IMR-90 (cell line): ENCODE data around the gene PARD3. TPM values are rescaled to one million over a fixed set of nuclear protein-coding genes. Genes with fewer than 3 reads are reported as not detected.
"Not testable (repeated sequence)": the region's sequence is repeated elsewhere in the genome, so short reads cannot be mapped to it uniquely, and the experiment has no call there.

Source experiments
- ATAC-seq: fragments of 200-7000 bp; cut with Tn5 transposase; 2 replicates; pipeline ENCODE4 v1.9.1; 2020; ENCODE audit warnings: low read depth, mild to moderate bottlenecking, moderate library complexity
- BruUV-seq: library from RNA; stranded (reverse); fragments of 400-500 nt; replicated peaks from 2 replicates; lab custom pipeline; 2021; lab: Mats Ljungman, UMichigan
- CTCF ChIA-PET: fragments of 300-600 bp; formaldehyde crosslinking; extraction: SDS; loops from one replicate; lab custom pipeline; 2021; ENCODE audit warnings: antibody characterized with exemption; lab: Yijun Ruan, JAX
- POLR2A ChIA-PET: fragments of 300-600 bp; sonication (Branson Sonifier 250); formaldehyde crosslinking; loops from one replicate; lab custom pipeline; 2022; ENCODE audit warnings: antibody characterized with exemption; ENCODE audit not compliant: unreplicated experiment; lab: Charles Lee
- DNase-seq: peaks from one replicate; pipeline ENCODE4 v3.0.0; 2013
- H2AFZ ChIP-seq: replicated peaks from 2 replicates; pipeline ENCODE3; 2013; ENCODE audit warnings: low read length, mild to moderate bottlenecking; ENCODE audit not compliant: poor library complexity
- H2AK5ac ChIP-seq: 2 replicates; pipeline ENCODE4 v1.6.1; 2013; ENCODE audit warnings: low read depth, low read length, inconsistent platforms
- H2AK9ac ChIP-seq: replicated peaks from 2 replicates; pipeline ENCODE3; 2013; ENCODE audit warnings: mild to moderate bottlenecking, low read depth, low read length, moderate library complexity; ENCODE audit not compliant: poor library complexity
- H2BK120ac ChIP-seq: 2 replicates; pipeline ENCODE4 v1.6.1; 2013; ENCODE audit warnings: low read depth, low read length, inconsistent platforms
- H2BK15ac ChIP-seq: 3 replicates; pipeline ENCODE4 v1.6.1; 2013; ENCODE audit warnings: low read depth, low read length, inconsistent platforms
- H2BK20ac ChIP-seq: 2 replicates; pipeline ENCODE4 v1.6.1; 2013; ENCODE audit warnings: low read depth, mild to moderate bottlenecking, inconsistent platforms, low read length, moderate library complexity
- H2BK5ac ChIP-seq: 2 replicates; pipeline ENCODE4 v1.6.1; 2013; ENCODE audit warnings: mild to moderate bottlenecking, low read depth, low read length, inconsistent platforms; ENCODE audit not compliant: poor library complexity, severe bottlenecking
- H3K14ac ChIP-seq: replicated peaks from 2 replicates; pipeline ENCODE4 v1.6.1; 2013; ENCODE audit warnings: low read depth, low read length, inconsistent platforms
- H3K18ac ChIP-seq: 2 replicates; pipeline ENCODE4 v1.6.1; 2013; ENCODE audit warnings: low read depth, low read length, control low read depth
- H3K23ac ChIP-seq: 2 replicates; pipeline ENCODE4 v1.6.1; 2013; ENCODE audit warnings: low read depth, low read length, inconsistent platforms
- H3K27ac ChIP-seq: 2 replicates; pipeline ENCODE4 v1.5.1; 2013; ENCODE audit warnings: mild to moderate bottlenecking, control low read depth, low read length; ENCODE audit not compliant: insufficient read depth
- H3K27me3 ChIP-seq: 2 replicates; pipeline ENCODE4 v1.6.1; 2013; ENCODE audit warnings: low read length; ENCODE audit not compliant: control insufficient read depth, insufficient read depth
- H3K36me3 ChIP-seq: 2 replicates; pipeline ENCODE4 v1.6.1; 2013; ENCODE audit warnings: low read length, mixed read lengths; ENCODE audit not compliant: control insufficient read depth, insufficient read depth
- H3K4ac ChIP-seq: 2 replicates; pipeline ENCODE4 v1.6.1; 2013; ENCODE audit warnings: low read depth, low read length, inconsistent platforms
- H3K4me1 ChIP-seq: 2 replicates; pipeline ENCODE4 v1.6.1; 2013; ENCODE audit warnings: low read length, mixed read lengths; ENCODE audit not compliant: control insufficient read depth, insufficient read depth
- H3K4me2 ChIP-seq: 2 replicates; pipeline ENCODE4 v1.6.1; 2013; ENCODE audit warnings: low read depth, mild to moderate bottlenecking, control low read depth, low read length, moderate library complexity
- H3K4me3 ChIP-seq: 2 replicates; pipeline ENCODE4 v1.5.1; 2013; ENCODE audit warnings: low read depth, mild to moderate bottlenecking, control low read depth, low read length, moderate library complexity; ENCODE audit not compliant: insufficient read depth
- H3K56ac ChIP-seq: 2 replicates; pipeline ENCODE4 v1.6.1; 2013; ENCODE audit warnings: low read length, inconsistent platforms; ENCODE audit not compliant: insufficient read depth; ENCODE audit errors: extremely low read depth
- H3K79me1 ChIP-seq, 2 experiments: 2 replicates each; pipeline ENCODE4 v1.6.1; 2013; ENCODE audit warnings: low read length in 2 of 2, inconsistent platforms in 1 of 2, low read depth in 1 of 2
- H3K9ac ChIP-seq: 2 replicates; pipeline ENCODE4 v1.6.1; 2013; ENCODE audit warnings: low read depth, low read length, control low read depth
- H3K9me1 ChIP-seq: 2 replicates; pipeline ENCODE4 v1.6.1; 2013; ENCODE audit warnings: low read length, inconsistent platforms; ENCODE audit not compliant: insufficient read depth
- H3K9me3 ChIP-seq: 2 replicates; pipeline ENCODE4 v1.6.1; 2013; ENCODE audit warnings: low read length; ENCODE audit not compliant: control insufficient read depth, insufficient read depth
- H4K20me1 ChIP-seq: 2 replicates; pipeline ENCODE4 v1.6.1; 2013; ENCODE audit warnings: low read length, inconsistent platforms; ENCODE audit not compliant: insufficient read depth
- H4K5ac ChIP-seq: 2 replicates; pipeline ENCODE4 v1.6.1; 2013; ENCODE audit warnings: mild to moderate bottlenecking, low read depth, low read length, control low read depth
- H4K8ac ChIP-seq, 2 experiments: 2 replicates each; pipeline ENCODE4 v1.6.1; 2013; ENCODE audit warnings: low read depth in 2 of 2, low read length in 2 of 2, control low read depth in 1 of 2, inconsistent platforms in 1 of 2
- H4K91ac ChIP-seq: 2 replicates; pipeline ENCODE4 v1.6.1; 2013; ENCODE audit warnings: low read depth, low read length, inconsistent platforms; ENCODE audit not compliant: insufficient read depth
- CHD1 ChIP-seq: IDR thresholded peaks from 2 replicates; pipeline ENCODE4 v1.6.1; 2012; ENCODE audit warnings: low read depth, low read length, improper control_type of control experiment
- ELK1 ChIP-seq: fragments of 150-350 bp; IDR thresholded peaks from 2 replicates; pipeline ENCODE4 v1.6.1; 2016; ENCODE audit warnings: low read depth, mild to moderate bottlenecking, low read length, moderate library complexity, borderline replicate concordance
- FOS ChIP-seq: fragments of 150-350 bp; IDR thresholded peaks from 2 replicates; pipeline ENCODE4 v1.6.1; 2016; ENCODE audit warnings: low read depth, low read length
- MXI1 ChIP-seq: IDR thresholded peaks from 2 replicates; pipeline ENCODE4 v1.6.1; 2012; ENCODE audit warnings: low read depth, mild to moderate bottlenecking, low read length, moderate library complexity, borderline replicate concordance
- RCOR1 ChIP-seq: IDR thresholded peaks from 2 replicates; pipeline ENCODE4 v1.6.1; 2012; ENCODE audit warnings: mild to moderate bottlenecking, low read length, improper control_type of control experiment; ENCODE audit not compliant: insufficient replicate concordance
- SMC3 ChIP-seq: fragments of 150-350 bp; IDR thresholded peaks from 2 replicates; pipeline ENCODE4 v1.6.1; 2016; ENCODE audit warnings: low read depth, mild to moderate bottlenecking, antibody characterized with exemption, low read length, moderate library complexity
- WGBS, 2 experiments: methylation state at CpG; one replicate each; pipeline versions ENCODE4 v1.1.5 to v1.1.7; 2013; ENCODE audit warnings: missing lambda C conversion rate in 2 of 2; ENCODE audit not compliant: insufficient read length in 1 of 2; ENCODE audit errors: extremely low coverage in 2 of 2; 5-methylcytosine and 5-hydroxymethylcytosine counted together
- dilution Hi-C: fragments of 300-500 bp; cut with HindIII; formaldehyde crosslinking; loops from one replicate; pipeline ENCODE4 v1.14.3; 2018; ENCODE audit warnings: low sequenced_read_pairs; ENCODE audit not compliant: unreplicated experiment
- in situ Hi-C: fragments of 300-500 bp; cut with MboI; formaldehyde crosslinking; loops from 3 replicates; pipeline ENCODE4 v1.14.3; 2019; ENCODE audit warnings: low sequenced_read_pairs, inconsistent platforms, mixed read lengths
- intact Hi-C: fragments of 100-400 bp; cut with micrococcal nuclease; formaldehyde crosslinking; loops from 2 replicates; pipeline ENCODE4 v1.10.0; 2022
- polyA plus RNA-seq, 3 experiments: library from polyadenylated mRNA; depleted of rRNA; stranded (reverse); fragments of >200 nt; gene quantifications; 2 replicates each; pipeline ENCODE4 v1.2.3, GENCODE V29; 2012; ENCODE audit warnings: low replicate concordance in 1 of 3
- total RNA-seq: library from RNA; depleted of rRNA; stranded (reverse); fragments of >200 nt; gene quantifications from 2 replicates; pipeline ENCODE4 v1.2.3, GENCODE V29; 2012

The PARD3 gene
- total and polyA plus RNA-seq, 2 of the 4 experiments (the other 2 are of a cell fraction): 14.6 to 37.5 TPM

GRCh38 chr10:34356463-34356862 lies 458.6 kb downstream of the PARD3 start:
- ATAC-seq: no peak
- Histone ChIP-seq H3K4me2 (no peak overlapping the region), H3K56ac (no peak overlapping the region), H3K14ac (no peak overlapping the region), H3K4ac (no peak overlapping the region), H2AFZ (no peak overlapping the region), H2BK15ac (no peak overlapping the region), H2AK9ac (no peak overlapping the region), H3K27me3 (no peaks in the 10 kb centered on the region), H2BK120ac (no peak overlapping the region), H3K79me1 (no peaks in the 10 kb centered on the region), H4K91ac (no peak overlapping the region), H2BK5ac (no peak overlapping the region), H3K9me3 (no peaks in the 10 kb centered on the region), H3K4me3 (no peak overlapping the region), H2AK5ac (no peak overlapping the region), H3K27ac (no peak overlapping the region), H3K36me3 (peaks cover 5% of the 10 kb centered on the region), H4K20me1 (no peaks in the 10 kb centered on the region), H4K8ac (no peak overlapping the region), H3K4me1 (no peaks in the 10 kb centered on the region), H2BK20ac (no peak overlapping the region), H3K23ac (no peak overlapping the region), H4K5ac (no peak overlapping the region), H3K9ac (no peak overlapping the region), H3K18ac (no peak overlapping the region), H3K9me1 (no peaks in the 10 kb centered on the region; the same call in 1 of the 2 replicates)
- dilution Hi-C loops: no loop called here
- ChIA-PET CTCF (interaction anchor here (0.6 to 1.4 kb wide), 3 partner anchors 15 to 39 kb away, joined by 3 to 4 read pairs (median 4); no protein-coding TSS in a partner anchor), POLR2A (no interaction called here)
- TF ChIP-seq MXI1 (no peak), SMC3 (no peak), CHD1 (no peak), FOS (no peak), ELK1 (no peak), RCOR1 (no peak)
- BruUV-seq: no TSS peak
- intact Hi-C loops: no loop called here
- in situ Hi-C loops: no loop called here
- DNase-seq: no peak

- H2BK20ac ChIP-seq, DNase-seq, H2AK5ac ChIP-seq, H3K14ac ChIP-seq, CTCF ChIA-PET, H3K36me3 ChIP-seq, H3K4me1 ChIP-seq, H4K5ac ChIP-seq, H3K9me3 ChIP-seq, dilution Hi-C loops, H3K23ac ChIP-seq, H2AK9ac ChIP-seq, H3K9ac ChIP-seq, in situ Hi-C loops, H3K4me2 ChIP-seq, H3K4ac ChIP-seq, intact Hi-C loops, H3K4me3 ChIP-seq, ATAC-seq, H3K18ac ChIP-seq, H2BK5ac ChIP-seq, H2BK15ac ChIP-seq, BruUV-seq, H3K27ac ChIP-seq, H2AFZ ChIP-seq, H3K27me3 ChIP-seq, H3K56ac ChIP-seq, H4K91ac ChIP-seq, H3K9me1 ChIP-seq, H2BK120ac ChIP-seq, POLR2A ChIA-PET, H4K20me1 ChIP-seq, H4K8ac ChIP-seq, H3K79me1 ChIP-seq: not testable (repeated sequence)
- no CpG with 5 or more reads among the region's 4 CpGs for WGBS, 2 experiments
Measured at GRCh38 chr10:34353530-34353929, 461.6 kb downstream of the PARD3 start.
